ENCODE measurements around the gene CDKAL1.
A peak's percentile ranks its signal among the peaks of the same experiment; 100 is the strongest.

Gene CDKAL1

DNA sequence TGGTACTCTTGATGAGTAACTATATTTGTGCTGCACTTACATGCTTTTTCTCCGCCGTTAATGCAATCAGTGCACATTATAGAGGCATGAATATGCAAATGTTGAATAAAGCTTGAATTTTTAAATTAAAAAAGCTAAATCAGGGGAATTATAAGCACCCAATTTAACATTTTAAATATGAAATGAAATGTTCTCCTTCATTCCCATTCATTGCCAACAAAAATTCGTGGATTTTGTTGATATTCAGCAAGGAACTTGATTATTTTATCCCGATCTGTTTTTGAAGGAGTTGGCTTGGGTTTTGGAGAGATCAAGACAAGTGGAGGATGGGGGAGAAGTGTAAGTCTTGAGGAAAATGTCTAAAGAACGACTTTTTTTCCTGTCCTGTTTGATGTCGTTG is 740.6 kb downstream of the CDKAL1 start:
- Histone ChIP-seq H3K18ac (ENCODE audit: low read length) (no peak overlapping the region), H3K79me1 (ENCODE audit: low read depth, low read length) (no peaks in the 10 kb centered on the region), H3K27ac (replicated peaks; ENCODE audit: low read length) (no peak overlapping the region), H3K4me3 (ENCODE audit: low read length in 2 of 2) (no peak overlapping the region), H3K9me3 (replicated peaks in 1 of 2; ENCODE audit: control insufficient read depth in 2 of 2, insufficient read depth in 1 of 2, low read depth in 1 of 2, low read length in 2 of 2) (peaks cover 0 to 2% of the 10 kb centered on the region in 2 donors), H2BK15ac (ENCODE audit: low read length) (no peak overlapping the region), H3K27me3 (ENCODE audit: control insufficient read depth in 3 of 3, insufficient read depth in 3 of 3, low read depth in 1 of 3, low read length in 3 of 3) (no peaks in the 10 kb centered on the region), H2AK5ac (ENCODE audit: low read depth, low read length) (no peak overlapping the region), H3K36me3 (replicated peaks in 1 of 2; ENCODE audit: control insufficient read depth in 2 of 2, insufficient read depth in 2 of 2, low read length in 2 of 2) (no peaks in the 10 kb centered on the region), H4K8ac (ENCODE audit: low read depth, low read length) (no peak overlapping the region), H3K14ac (ENCODE audit: low read length) (no peak overlapping the region), H3K23ac (ENCODE audit: low read depth, low read length, poor library complexity) (no peak overlapping the region), H2BK12ac (ENCODE audit: low read length) (no peak overlapping the region), H4K91ac (ENCODE audit: low read depth, low read length, poor library complexity) (no peak overlapping the region), H2AFZ (ENCODE audit: low read length) (no peak overlapping the region), H3K9ac (ENCODE audit: low read depth, low read length, poor library complexity) (no peak overlapping the region), H2BK5ac (ENCODE audit: low read length) (no peak overlapping the region), H2BK120ac (ENCODE audit: low read depth, low read length) (no peak overlapping the region), H3K4me2 (ENCODE audit: insufficient read depth, low read length, poor library complexity, severe bottlenecking) (no peak overlapping the region), H3K4ac (ENCODE audit: low read length) (no peak overlapping the region), H3K4me1 (ENCODE audit: control insufficient read depth in 2 of 2, insufficient read depth in 1 of 2, low read depth in 1 of 2, low read length in 2 of 2) (peaks cover 14 to 18% of the 10 kb centered on the region in 2 donors)
- no peak for DNase-seq (ENCODE audit: low spot score)
- no CpG with 5 or more reads among the region's 6 CpGs for WGBS, 2 donors (ENCODE audit: extremely low coverage in 2 of 2, insufficient read length in 2 of 2, insufficient replicate concordance in 1 of 2)

DNA sequence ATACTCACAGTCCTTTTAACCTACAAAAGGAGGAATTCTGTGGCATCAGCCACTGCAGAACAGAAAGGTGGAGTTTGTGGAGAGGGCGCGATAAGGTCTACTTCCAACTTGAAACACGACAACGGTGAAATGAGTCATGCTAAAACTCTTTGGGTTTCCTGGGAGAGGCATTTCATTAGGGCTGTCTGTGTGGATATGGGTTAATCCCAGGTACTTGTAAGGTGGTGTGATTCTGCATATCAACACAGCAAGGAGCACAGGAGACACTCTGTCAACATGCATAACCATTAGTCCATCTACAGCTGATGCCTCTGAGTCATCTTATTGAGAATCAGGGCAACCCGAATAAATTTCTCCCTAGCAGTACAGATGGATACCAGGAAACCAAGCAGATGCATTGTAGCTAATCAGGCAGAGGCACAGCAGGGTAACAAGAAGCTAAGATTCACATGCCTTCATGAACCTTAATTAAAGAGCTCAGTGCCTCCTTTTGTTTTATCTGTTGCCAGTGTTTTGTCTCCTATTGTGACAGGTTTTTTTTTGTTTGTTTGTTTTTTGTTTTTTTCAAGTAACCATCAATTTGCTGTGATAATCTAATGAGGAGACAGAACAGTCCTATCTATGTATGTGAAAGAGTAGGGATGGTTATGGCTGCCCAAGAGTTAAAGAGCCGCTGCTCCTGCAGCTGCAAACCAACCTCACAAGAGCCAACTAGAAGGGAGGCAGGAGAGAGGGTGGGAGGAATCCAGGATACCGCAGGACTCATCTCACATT is 743.5 kb downstream of the CDKAL1 start:
- Histone ChIP-seq H3K14ac (ENCODE audit: low read length) (no peak overlapping the region), H3K4me3 (ENCODE audit: low read length in 2 of 2) (no peak overlapping the region), H3K79me1 (ENCODE audit: low read depth, low read length) (no peaks in the 10 kb centered on the region), H3K4me2 (ENCODE audit: insufficient read depth, low read length, poor library complexity, severe bottlenecking) (no peak overlapping the region), H3K4ac (ENCODE audit: low read length) (no peak overlapping the region), H3K9ac (ENCODE audit: low read depth, low read length, poor library complexity) (no peak overlapping the region), H3K9me3 (replicated peaks in 1 of 2; ENCODE audit: control insufficient read depth in 2 of 2, insufficient read depth in 1 of 2, low read depth in 1 of 2, low read length in 2 of 2) (peaks cover 0 to 2% of the 10 kb centered on the region in 2 donors), H2AK5ac (ENCODE audit: low read depth, low read length) (no peak overlapping the region), H3K23ac (ENCODE audit: low read depth, low read length, poor library complexity) (no peak overlapping the region), H3K18ac (ENCODE audit: low read length) (no peak overlapping the region), H3K27me3 (ENCODE audit: control insufficient read depth in 3 of 3, insufficient read depth in 3 of 3, low read depth in 1 of 3, low read length in 3 of 3) (no peaks in the 10 kb centered on the region), H3K4me1 (ENCODE audit: control insufficient read depth in 2 of 2, insufficient read depth in 1 of 2, low read depth in 1 of 2, low read length in 2 of 2) (peaks cover 7 to 8% of the 10 kb centered on the region in 2 donors), H2BK120ac (ENCODE audit: low read depth, low read length) (no peak overlapping the region), H4K91ac (ENCODE audit: low read depth, low read length, poor library complexity) (no peak overlapping the region), H3K36me3 (replicated peaks in 1 of 2; ENCODE audit: control insufficient read depth in 2 of 2, insufficient read depth in 2 of 2, low read length in 2 of 2) (no peaks in the 10 kb centered on the region), H3K27ac (replicated peaks; ENCODE audit: low read length) (peak overlapping the region; percentile 38), H2BK15ac (ENCODE audit: low read length) (peak overlapping the region; percentile 10), H2AFZ (ENCODE audit: low read length) (no peak overlapping the region), H4K8ac (ENCODE audit: low read depth, low read length) (no peak overlapping the region), H2BK12ac (ENCODE audit: low read length) (no peak overlapping the region), H2BK5ac (ENCODE audit: low read length) (no peak overlapping the region)
- no peak for DNase-seq (ENCODE audit: low spot score)
- no CpG with 5 or more reads among the region's 7 CpGs for WGBS, 2 donors (ENCODE audit: extremely low coverage in 2 of 2, insufficient read length in 2 of 2, insufficient replicate concordance in 1 of 2)

DNA sequence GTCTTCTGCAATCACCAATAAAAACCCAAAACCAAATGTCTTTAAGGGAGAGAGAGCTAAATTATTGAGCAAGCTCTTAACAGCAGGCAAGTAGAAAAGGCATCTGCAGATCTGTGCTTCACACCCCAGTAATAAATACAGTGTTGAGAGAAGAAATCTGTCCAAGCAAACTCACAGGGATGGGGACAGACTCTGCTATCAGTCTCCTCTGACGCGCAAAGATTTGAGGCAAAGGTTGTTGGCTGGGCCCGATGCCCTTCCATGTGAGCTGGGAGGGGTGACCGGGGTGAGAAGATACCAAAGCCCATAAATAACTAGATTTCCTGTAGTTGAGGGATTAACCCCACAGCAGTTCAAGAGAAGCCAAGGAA is 744.1 kb downstream of the CDKAL1 start:
- Histone ChIP-seq H4K91ac (ENCODE audit: low read depth, low read length, poor library complexity) (no peak overlapping the region), H3K18ac (ENCODE audit: low read length) (no peak overlapping the region), H2BK5ac (ENCODE audit: low read length) (no peak overlapping the region), H3K79me1 (ENCODE audit: low read depth, low read length) (no peaks in the 10 kb centered on the region), H3K4me2 (ENCODE audit: insufficient read depth, low read length, poor library complexity, severe bottlenecking) (no peak overlapping the region), H2AK5ac (ENCODE audit: low read depth, low read length) (no peak overlapping the region), H3K4me1 (ENCODE audit: control insufficient read depth in 2 of 2, insufficient read depth in 1 of 2, low read depth in 1 of 2, low read length in 2 of 2) (peaks cover 7 to 8% of the 10 kb centered on the region in 2 donors), H3K14ac (ENCODE audit: low read length) (no peak overlapping the region), H3K23ac (ENCODE audit: low read depth, low read length, poor library complexity) (no peak overlapping the region), H3K27me3 (ENCODE audit: control insufficient read depth in 3 of 3, insufficient read depth in 3 of 3, low read depth in 1 of 3, low read length in 3 of 3) (no peaks in the 10 kb centered on the region), H2BK120ac (ENCODE audit: low read depth, low read length) (no peak overlapping the region), H3K27ac (replicated peaks; ENCODE audit: low read length) (no peak overlapping the region), H4K8ac (ENCODE audit: low read depth, low read length) (no peak overlapping the region), H3K9me3 (replicated peaks in 1 of 2; ENCODE audit: control insufficient read depth in 2 of 2, insufficient read depth in 1 of 2, low read depth in 1 of 2, low read length in 2 of 2) (no peaks in the 10 kb centered on the region), H3K4ac (ENCODE audit: low read length) (no peak overlapping the region), H3K4me3 (ENCODE audit: low read length in 2 of 2) (no peak overlapping the region), H2BK12ac (ENCODE audit: low read length) (peak overlapping the region; percentile 33), H2AFZ (ENCODE audit: low read length) (no peak overlapping the region), H3K36me3 (replicated peaks in 1 of 2; ENCODE audit: control insufficient read depth in 2 of 2, insufficient read depth in 2 of 2, low read length in 2 of 2) (no peaks in the 10 kb centered on the region), H3K9ac (ENCODE audit: low read depth, low read length, poor library complexity) (no peak overlapping the region), H2BK15ac (ENCODE audit: low read length) (peak overlapping the region; percentile 10)
- no CpG with 5 or more reads among the region's 4 CpGs for WGBS, 2 donors (ENCODE audit: extremely low coverage in 2 of 2, insufficient read length in 2 of 2, insufficient replicate concordance in 1 of 2)
- no peak for DNase-seq (ENCODE audit: low spot score)

DNA sequence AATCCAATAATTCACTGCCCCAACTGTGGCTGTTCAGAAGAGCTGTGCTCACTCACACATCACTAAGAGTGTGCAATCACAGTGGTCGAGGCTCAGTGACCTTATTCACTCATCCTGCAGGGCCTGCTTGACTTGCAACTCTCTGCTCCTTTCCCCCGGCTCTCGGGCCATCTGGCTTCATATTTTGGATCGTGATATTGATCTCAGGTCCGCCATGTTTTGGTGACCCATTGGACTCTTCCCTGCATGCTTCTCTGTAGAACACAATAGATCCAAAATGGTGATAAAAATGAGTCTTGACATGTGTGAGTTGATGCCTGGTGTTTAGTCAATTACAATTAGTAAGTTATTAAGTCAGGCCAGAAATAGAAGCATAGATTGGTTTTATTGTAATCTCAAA is 745.4 kb downstream of the CDKAL1 start:
- WGBS, 2 donors (ENCODE audit: extremely low coverage in 2 of 2, insufficient read length in 2 of 2, insufficient replicate concordance in 1 of 2), result no CpG with 5 or more reads among the region's 5 CpGs
- Histone ChIP-seq H3K14ac (ENCODE audit: low read length) (no peak overlapping the region), H3K23ac (ENCODE audit: low read depth, low read length, poor library complexity) (no peak overlapping the region), H3K9ac (ENCODE audit: low read depth, low read length, poor library complexity) (no peak overlapping the region), H3K4me3 (ENCODE audit: low read length in 2 of 2) (no peak overlapping the region), H2BK5ac (ENCODE audit: low read length) (no peak overlapping the region), H3K4me1 (ENCODE audit: control insufficient read depth in 2 of 2, insufficient read depth in 1 of 2, low read depth in 1 of 2, low read length in 2 of 2) (peaks cover 7 to 10% of the 10 kb centered on the region in 2 donors), H2BK15ac (ENCODE audit: low read length) (no peak overlapping the region), H4K8ac (ENCODE audit: low read depth, low read length) (no peak overlapping the region), H3K27ac (replicated peaks; ENCODE audit: low read length) (no peak overlapping the region), H2BK120ac (ENCODE audit: low read depth, low read length) (no peak overlapping the region), H2AFZ (ENCODE audit: low read length) (no peak overlapping the region), H3K79me1 (ENCODE audit: low read depth, low read length) (no peaks in the 10 kb centered on the region), H3K18ac (ENCODE audit: low read length) (no peak overlapping the region), H3K9me3 (replicated peaks in 1 of 2; ENCODE audit: control insufficient read depth in 2 of 2, insufficient read depth in 1 of 2, low read depth in 1 of 2, low read length in 2 of 2) (peaks cover 1 to 5% of the 10 kb centered on the region in 2 donors), H3K36me3 (replicated peaks in 1 of 2; ENCODE audit: control insufficient read depth in 2 of 2, insufficient read depth in 2 of 2, low read length in 2 of 2) (no peaks in the 10 kb centered on the region), H2AK5ac (ENCODE audit: low read depth, low read length) (no peak overlapping the region), H2BK12ac (ENCODE audit: low read length) (no peak overlapping the region), H3K4ac (ENCODE audit: low read length) (no peak overlapping the region), H3K27me3 (ENCODE audit: control insufficient read depth in 3 of 3, insufficient read depth in 3 of 3, low read depth in 1 of 3, low read length in 3 of 3) (no peaks in the 10 kb centered on the region), H3K4me2 (ENCODE audit: insufficient read depth, low read length, poor library complexity, severe bottlenecking) (no peak overlapping the region), H4K91ac (ENCODE audit: low read depth, low read length, poor library complexity) (no peak overlapping the region)
- DNase-seq (ENCODE audit: low spot score), result no peak

Measured in neuronal stem cell (in vitro differentiated cells).